OCI-LY7 (cell line): ENCODE measurements around the gene PLAC1.

Source experiments
- CTCF ChIP-seq: fragments of 200-600 bp; sonication (generic); conservative IDR thresholded peaks from 2 replicates; pipeline ENCODE4 v1.5.1; 2014; ENCODE audit warnings: mild to moderate bottlenecking, antibody characterized with exemption, low read length, moderate library complexity, mixed read lengths
- EZH2phosphoT487 ChIP-seq: fragments of 200-600 bp; sonication (generic); IDR thresholded peaks from 2 replicates; pipeline ENCODE4 v1.6.1; 2018; ENCODE audit warnings: low read depth, borderline replicate concordance, mild to moderate bottlenecking, mixed run types, antibody characterized with exemption, low read length, moderate library complexity, mixed read lengths

GRCh38 chrX:134533952-134534351, 124.3 kb downstream of the PLAC1 start:
- no peak for TF ChIP-seq CTCF
- TF ChIP-seq EZH2phosphoT487: no peak
